Stimulated activated CD8-positive, alpha-beta memory T cell treated with anti-CD3 and anti-CD28 coated beads, Interleukin-2, amount 100 ng/mL, for 1 hour (primary cell): ENCODE data around the gene PDIA3.
"Not testable (repeated sequence)": the region's sequence is repeated elsewhere in the genome, so short reads cannot be mapped to it uniquely, and the experiment has no call there.

Source experiments
- DNase-seq, 2 donors: peaks; one replicate each; pipeline ENCODE4 v3.0.0-alpha.2; 2020; ENCODE audit warnings: low read depth in 2 of 2

PDIA3 gene

GRCh38 chr15:43746245-43746902 is at the start of gene PDIA3:
Gene PDIA3, plus strand, starts transcription at chr15:43746438. Its CDS starts 102 bp downstream, at chr15:43746540.
- DNase-seq = peak; percentile 76

DNA sequence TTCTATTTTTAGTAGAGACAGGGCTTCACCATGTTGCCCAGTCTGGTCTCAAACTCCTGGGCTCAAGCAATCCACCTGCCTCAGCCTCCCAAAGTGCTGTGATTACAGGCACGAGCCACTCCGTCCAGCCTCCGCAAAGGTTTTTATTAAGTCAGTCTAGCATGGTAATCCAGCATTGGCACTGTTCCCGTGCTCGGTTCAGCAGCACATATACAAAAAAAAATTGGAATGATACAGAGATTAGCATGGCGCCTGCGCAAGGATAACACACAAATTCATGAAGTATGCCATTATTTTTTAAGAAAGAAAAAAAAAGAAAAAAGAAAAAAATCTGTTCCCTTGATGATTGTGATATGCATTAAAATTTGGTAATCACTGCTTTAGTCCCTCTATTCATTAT is 44.1 kb upstream of the PDIA3 start:
- no peak for DNase-seq

- no peak for DNase-seq
These were observed 43.4 kb upstream of the PDIA3 start for GRCh38 chr15:43702701-43703424.

GRCh38 chr15:43710431-43711131 is 35.7 kb upstream of the PDIA3 start:
- not testable (repeated sequence) for DNase-seq

DNA sequence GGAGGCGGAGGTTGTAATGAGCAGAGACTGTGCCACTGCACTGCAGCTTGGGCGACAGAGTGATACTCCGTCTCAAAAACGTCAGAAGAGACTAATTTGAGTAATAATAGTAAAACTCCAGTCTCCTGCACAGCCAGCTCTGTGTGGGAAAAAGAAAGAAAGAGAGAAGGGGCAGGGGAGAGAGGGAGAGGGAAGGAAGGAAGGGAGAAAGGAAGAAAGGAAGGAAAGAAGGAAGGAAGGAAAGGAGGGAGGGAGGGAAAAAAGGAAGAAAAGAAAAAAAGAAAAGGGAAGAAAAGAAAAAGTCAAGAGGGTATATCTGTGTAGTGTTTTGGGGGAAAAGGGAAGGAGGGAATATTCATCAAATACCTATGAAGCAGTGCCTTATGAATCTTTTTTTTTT is 23.1 kb upstream of the PDIA3 start:
- DNase-seq = no peak

DNA sequence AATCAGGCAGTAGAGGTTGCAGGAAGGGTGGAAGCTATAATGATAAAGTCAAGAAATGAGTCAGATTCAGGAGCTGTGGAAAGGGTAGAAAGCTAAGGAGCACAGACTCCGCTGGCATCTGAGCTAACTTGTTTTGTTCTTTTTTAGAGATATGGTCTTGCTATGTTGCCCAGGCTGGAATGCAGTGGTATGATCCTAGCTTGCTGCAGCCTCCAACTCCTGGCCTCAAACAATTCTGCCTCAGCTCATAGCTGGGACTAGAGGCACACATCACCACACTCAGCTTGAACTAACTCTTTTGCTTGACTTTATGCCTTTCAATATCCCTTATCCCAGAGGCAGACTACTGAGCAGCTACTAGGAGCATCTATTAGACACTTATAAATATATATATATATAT is 19.9 kb upstream of the PDIA3 start:
- DNase-seq = not testable (repeated sequence)

- DNase-seq = not testable (repeated sequence)
These were observed 18.0 kb upstream of the PDIA3 start for GRCh38 chr15:43728053-43728725.

- no peak for DNase-seq
These were observed 10.8 kb upstream of the PDIA3 start for GRCh38 chr15:43735416-43735815.

- DNase-seq = not testable (repeated sequence)
These were observed 668 bp downstream of the PDIA3 start for GRCh38 chr15:43746903-43747309.

DNA sequence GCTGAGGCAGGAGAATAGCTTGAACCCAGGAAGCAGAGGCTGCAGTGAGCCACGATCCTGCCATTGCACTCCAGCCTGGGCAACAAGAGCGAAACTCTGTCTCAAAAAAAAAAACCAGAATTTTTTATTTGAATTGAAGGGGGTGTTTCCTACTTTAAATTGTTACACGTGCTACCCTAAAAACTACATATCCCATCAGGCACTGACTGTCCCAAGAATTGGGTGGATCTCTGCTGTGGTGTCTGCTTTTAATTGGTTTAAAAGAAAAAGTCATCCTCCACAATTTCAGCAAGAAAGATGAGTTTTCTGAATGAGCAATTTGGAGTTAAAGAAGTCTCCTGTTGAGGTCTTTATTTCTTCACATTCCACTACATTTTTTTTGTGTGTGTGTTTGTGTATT is 2.1 kb downstream of the PDIA3 start:
- no peak for DNase-seq

GRCh38 chr15:43749690-43750345 is 3.6 kb downstream of the PDIA3 start:
- no peak for DNase-seq

GRCh38 chr15:43751885-43752284 is 5.6 kb downstream of the PDIA3 start:
- no peak for DNase-seq

- DNase-seq = no peak
These were observed 16.6 kb downstream of the PDIA3 start for GRCh38 chr15:43762824-43763223.

- DNase-seq = no peak
These were observed 17.7 kb downstream of the PDIA3 start for GRCh38 chr15:43763819-43764446.

DNA sequence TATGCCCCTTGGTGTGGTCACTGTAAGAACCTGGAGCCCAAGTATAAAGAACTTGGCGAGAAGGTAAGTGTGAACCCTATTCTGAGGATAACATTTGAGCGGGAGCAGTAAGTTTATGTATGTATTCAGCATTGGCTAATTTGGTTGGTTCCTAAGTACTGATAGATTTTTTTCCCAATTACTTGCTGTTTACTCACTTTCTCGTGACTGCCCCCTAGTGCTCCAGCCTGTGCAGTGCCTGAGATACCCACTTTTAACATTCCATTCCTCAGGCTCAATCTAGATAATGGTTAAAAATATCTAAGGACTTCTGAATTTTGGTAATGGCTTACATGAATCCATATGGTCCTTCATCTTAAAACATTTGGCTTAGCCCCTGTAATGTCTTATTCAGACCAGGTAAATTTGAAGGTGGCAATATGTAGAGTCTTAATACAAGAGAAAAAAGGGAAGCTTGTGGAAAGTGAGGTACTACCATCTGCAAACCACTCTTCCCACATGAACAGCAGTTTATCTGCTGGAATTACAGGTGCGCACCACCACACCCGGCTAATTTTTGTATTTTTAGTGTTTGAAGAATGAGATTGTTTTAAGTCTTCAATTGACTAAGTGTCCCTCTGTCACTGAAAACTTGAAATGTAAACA is 23.5 kb downstream of the PDIA3 start:
- peak in 1 of 2 donors; percentile 41 for DNase-seq

GRCh38 chr15:43771816-43772215 is 25.6 kb downstream of the PDIA3 start:
- DNase-seq = no peak

DNA sequence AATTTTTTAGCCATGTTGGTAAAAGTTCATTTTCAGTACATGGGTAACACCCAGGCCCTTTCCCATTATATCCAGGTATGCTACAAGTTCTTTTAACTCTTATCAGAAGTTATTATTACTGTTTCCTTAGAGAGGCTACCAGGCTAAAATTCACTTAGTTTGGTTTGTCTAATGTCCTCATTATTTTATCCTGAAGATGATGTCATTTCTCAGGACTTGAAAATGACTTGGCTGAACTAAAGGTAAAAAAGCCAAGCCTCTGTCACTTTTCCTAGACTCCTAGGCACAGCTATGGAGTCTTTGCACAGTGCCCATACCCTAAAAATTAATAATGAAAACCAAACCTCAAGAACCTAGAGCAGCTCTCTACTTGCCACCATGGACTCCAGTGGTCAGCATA is 26.4 kb downstream of the PDIA3 start:
- no peak for DNase-seq

GRCh38 chr15:43774062-43774461 is 27.8 kb downstream of the PDIA3 start:
- DNase-seq = no peak

GRCh38 chr15:43775411-43775965 is 29.2 kb downstream of the PDIA3 start:
- no peak for DNase-seq

- DNase-seq = no peak
These were observed 30.0 kb downstream of the PDIA3 start for GRCh38 chr15:43776101-43776717.
